Measurements from ENCODE around the gene ATXN7.

ATXN7 gene

GRCh38 chr3:63863150-63864007, at the start of gene ATXN7, which contains the start of gene THOC7:
ATXN7 (plus strand) TSS chr3:63863867; CDS start chr3:63912599, 48,732 bp downstream.
THOC7 (minus strand) TSS chr3:63863805; CDS start chr3:63863790, 15 bp downstream.
- peak in 1 of 2 experiments; percentile 26 for DNase-seq

- no peak for DNase-seq
These were observed 49.4 kb upstream of the ATXN7 start for GRCh38 chr3:63814237-63814636.

DNA sequence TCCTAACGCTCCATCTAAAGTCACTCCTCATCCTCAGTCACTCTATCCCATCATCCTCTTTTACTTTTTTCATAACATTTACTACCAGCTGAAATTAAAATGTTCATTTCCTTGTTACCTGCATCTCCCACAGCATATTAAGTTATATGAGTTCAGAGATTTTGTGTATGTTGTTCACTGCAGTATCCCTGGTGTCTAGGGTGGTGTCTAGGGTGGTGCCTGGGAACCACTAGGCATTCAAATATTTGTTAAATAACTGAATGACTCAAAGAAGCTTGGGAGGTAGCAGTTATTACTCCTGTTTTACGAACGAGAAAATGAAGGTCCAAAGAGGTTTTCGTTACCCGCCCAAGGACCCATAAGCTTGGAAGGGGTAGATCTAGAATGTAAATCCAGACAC, 46.4 kb upstream of the ATXN7 start:
- no peak for DNase-seq

GRCh38 chr3:63818282-63819150, 45.2 kb upstream of the ATXN7 start:
- peak; percentile 43 to 68 for DNase-seq

GRCh38 chr3:63819151-63819398, 44.6 kb upstream of the ATXN7 start, which contains the start of gene C3orf49:
C3orf49 (plus strand) TSS chr3:63819299; CDS start chr3:63819472, 173 bp downstream.
- no peak for DNase-seq

GRCh38 chr3:63824309-63824708, 39.4 kb upstream of the ATXN7 start:
- no peak for DNase-seq

DNA sequence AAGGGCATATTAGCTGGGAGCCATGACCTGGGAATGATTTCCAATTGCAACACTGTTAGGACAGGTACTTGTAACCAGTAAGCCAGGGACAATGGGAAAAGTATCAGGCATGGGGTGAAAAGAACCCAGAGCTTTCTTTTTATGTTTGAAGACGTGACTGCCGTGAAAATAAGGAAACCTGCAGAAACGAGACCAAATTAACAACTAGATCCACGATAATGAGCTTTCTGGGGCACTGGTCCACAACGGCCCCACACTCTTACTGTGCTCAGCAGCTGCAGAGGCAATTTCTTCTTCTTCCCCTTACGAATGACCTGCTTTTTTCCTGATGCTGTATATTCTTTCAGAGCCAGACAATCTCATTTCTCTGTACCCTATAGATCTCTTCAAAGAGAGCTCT, 33.1 kb upstream of the ATXN7 start:
- DNase-seq, result no peak

DNA sequence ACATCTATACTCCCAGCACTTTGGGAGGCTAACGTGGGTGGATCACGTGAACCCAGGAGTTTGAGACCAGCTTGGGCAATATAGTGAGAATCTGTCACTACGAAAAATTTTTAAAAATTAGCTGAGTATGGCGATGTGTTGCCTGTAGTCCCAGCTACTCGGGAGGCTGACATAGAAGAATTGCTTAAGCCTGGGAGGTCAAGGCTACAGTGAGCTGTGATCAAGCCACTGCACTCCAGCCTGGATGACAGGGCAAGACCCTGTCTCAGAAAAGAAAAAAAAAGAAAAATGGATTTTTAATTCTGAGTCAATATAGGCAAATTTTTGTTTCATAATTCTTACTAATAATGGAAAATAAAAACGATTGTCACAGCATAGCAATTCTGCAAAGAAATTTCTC, 31.3 kb upstream of the ATXN7 start:
- no peak for DNase-seq

GRCh38 chr3:63841704-63842103, 22.0 kb upstream of the ATXN7 start:
- no peak for DNase-seq

GRCh38 chr3:63842127-63842526, 21.5 kb upstream of the ATXN7 start:
- DNase-seq, result no peak

- DNase-seq, result no peak
These were observed 18.5 kb upstream of the ATXN7 start for GRCh38 chr3:63845215-63845614.

DNA sequence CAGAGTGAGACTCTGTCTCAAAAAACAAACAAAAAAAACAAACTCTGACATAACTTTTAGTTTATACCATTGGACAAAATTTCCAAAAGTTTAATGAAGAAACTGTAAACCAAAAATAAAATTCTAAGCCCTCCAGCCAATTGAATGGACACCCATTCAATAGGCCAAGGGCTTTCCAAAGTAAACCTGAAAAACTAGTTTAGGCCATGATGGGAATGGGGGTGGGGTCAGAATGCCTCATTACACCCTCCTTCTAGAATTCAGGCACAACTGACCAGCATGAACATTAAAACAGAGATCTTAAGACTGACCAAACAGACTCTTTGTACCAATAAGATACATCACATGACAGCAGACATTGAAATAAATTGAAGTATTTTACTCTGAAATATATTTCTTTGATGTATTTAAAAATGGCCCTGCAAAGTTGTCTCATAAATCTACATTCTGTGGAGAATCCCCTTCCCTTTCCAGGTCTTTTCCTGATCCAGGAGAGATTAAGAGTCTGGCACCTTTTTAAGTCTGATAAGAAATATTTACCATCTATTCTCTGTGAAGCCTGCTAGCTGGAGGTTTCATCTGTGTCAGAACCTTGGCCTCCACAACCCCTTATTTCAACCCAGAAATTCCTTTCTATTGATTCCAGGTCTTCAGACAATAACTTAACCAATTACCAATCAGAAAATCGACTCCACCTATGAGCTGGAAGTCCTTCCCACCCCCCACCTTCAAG, 15.8 kb upstream of the ATXN7 start:
- no peak for DNase-seq

DNA sequence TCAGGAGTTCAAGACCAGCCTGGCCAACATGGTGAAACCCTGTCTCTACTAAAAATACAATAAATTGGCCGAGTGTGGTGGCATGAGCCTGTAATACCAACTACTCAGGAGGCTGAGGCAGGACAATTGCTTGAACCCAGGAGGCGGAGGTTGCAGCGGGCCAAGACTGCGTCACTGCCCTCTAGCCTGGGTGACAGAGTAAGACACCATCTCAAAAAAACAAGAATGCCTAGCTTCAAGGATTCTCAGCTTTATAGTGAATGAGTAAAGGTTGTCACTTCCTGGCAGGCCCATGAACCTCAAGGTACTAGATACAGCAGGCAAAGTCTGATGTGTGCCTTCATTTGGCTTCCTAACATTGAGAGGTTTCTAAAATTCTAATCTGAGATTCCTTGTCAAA, 14.5 kb upstream of the ATXN7 start:
- no peak for DNase-seq

DNA sequence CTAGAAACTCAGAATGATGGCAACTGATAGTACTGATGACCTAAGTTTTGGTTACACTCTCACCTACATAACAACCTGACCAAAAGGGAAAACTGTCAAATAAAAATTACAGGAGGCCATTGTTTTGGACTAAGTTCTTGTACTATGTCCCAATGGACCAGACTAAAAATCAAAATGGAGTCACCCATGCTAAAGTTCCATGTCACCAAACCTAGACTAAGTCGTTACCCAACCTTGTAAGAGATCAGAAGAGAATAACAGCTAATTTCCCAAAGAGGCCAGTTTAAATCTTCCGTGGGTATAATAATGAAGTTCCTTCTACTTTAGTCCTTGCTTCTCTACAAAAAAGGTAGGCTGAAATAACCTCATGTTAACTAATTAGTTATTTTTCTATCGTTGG, 12.4 kb upstream of the ATXN7 start:
- DNase-seq, result no peak

- DNase-seq, result no peak
These were observed 10.6 kb upstream of the ATXN7 start for GRCh38 chr3:63853106-63853505.

DNA sequence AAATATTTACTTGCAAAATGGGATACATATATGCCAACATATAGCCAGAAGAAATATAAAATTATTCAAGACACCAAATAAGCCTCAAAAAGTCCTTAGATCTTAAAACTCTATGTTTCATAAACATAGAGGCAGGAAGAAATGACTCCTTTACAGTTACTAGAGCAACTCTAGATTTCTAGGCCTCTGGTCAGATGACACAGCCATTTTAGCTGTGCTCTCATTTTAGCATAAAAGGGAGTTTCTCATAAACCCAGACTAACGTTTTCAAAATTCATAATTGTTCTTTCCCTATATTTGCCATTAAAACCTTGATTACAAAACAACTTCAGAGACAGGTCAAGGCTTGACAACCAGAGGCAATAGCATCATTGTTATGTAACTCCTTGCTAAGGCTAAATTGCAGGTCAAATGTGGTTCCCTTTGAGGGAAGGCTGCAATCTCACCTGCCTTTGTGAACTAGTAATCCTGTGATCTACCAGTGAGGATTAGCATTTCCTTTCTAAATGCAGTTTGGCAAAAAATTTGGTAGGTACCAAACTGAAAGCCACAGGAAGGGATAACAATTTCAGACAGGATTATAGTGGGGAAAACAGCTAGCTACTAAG, 8.2 kb upstream of the ATXN7 start:
- DNase-seq, result no peak

GRCh38 chr3:63857311-63857710, 6.4 kb upstream of the ATXN7 start:
- no peak for DNase-seq

- DNase-seq, result no peak
These were observed 2.9 kb upstream of the ATXN7 start for GRCh38 chr3:63860776-63861175.

GRCh38 chr3:63861306-63861705, 2.4 kb upstream of the ATXN7 start:
- DNase-seq, result no peak

GRCh38 chr3:63862804-63863149, 890 bp upstream of the ATXN7 start:
- DNase-seq, result no peak

DNA sequence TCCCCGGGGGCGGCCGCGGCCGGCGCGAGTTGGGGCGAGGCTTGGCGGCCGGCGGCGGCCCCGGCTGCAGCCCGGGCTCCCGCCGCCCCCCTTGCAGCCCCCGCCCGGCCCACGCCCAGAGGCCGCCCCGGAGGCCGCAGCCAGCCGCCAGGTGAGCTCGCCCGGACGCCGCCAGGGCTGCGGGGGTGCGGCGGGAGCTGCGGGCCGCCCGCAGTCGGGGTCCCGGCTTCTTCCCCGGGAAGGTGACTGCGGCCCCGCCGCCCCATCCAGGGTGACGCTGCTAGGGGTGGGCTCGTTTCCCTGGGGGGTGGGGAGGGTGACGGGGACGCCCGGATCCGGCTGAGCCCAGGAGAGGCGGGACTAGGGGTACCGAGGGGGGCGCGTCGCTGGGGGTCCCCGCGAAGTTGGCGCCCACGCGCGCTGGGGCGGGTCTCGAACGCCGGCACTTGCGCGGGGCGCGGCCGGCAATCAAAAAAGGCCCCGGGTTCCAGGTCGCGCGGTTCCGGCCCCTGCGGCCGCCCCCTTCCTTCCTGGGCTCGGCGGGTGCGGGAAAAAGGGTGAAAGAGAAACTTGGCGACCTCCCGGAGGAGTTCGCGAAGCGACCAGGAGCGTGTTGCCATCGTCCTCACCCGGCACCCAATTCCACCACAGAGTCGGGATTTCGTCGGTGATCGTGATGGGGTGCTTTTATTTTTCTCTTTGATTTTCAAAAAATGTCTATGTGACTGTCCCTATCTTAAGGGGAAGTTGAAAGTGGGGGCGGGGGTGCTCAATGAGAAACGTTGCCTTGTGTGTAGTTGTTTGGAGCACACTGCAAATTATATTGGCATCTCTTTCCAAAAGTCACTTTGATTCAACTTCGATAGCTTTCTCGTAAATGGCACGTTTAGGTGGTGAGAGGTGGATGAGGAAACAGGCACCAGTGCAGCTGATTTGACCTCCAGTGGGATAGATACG, 619 bp downstream of the ATXN7 start:
- DNase-seq, result no peak

DNA sequence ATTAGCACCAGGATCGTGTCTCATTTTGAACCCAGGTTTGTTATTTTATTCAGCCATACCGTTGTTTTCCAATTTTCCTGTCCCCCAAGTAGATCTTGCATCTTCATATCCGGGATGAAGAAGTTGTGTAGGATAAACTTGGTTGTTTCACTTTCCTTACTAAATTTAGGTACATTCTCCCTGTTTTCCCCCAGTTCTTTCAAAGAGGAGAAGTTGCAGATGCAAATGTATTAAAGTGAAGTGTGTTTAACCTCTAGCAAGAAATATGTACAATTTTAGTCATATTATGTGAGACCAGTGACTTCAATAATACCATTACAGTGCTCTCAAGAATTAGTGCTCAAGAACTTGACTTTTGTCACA, 1.3 kb downstream of the ATXN7 start:
- no peak for DNase-seq
